ENCODE data around the gene D2HGDH.
"Not testable (repeated sequence)": the region's sequence is repeated elsewhere in the genome, so short reads cannot be mapped to it uniquely, and the experiment has no call there.

GRCh38 chr2:241759893-241760292, 25.5 kb downstream of the D2HGDH start:
- TF ChIP-seq CTCF, POLR2A (IDR thresholded peaks at IDR 0.05): not testable (repeated sequence)

Data from uterus (tissue), 2 donors.